H1 (cell line): ENCODE measurements around the gene FLCN. TPM values are rescaled to one million over a fixed set of nuclear protein-coding genes. Genes with fewer than 3 reads are reported as not detected.
A peak's percentile ranks its signal among the peaks of the same experiment; 100 is the strongest.

Experiments
- CTCF ChIA-PET: fragments of 300-600 bp; sonication (Branson Sonifier 250); formaldehyde crosslinking; loops from one replicate; lab custom pipeline; 2021; ENCODE audit not compliant: partially characterized antibody; lab: Charles Lee
- POLR2A ChIA-PET: fragments of 300-600 bp; sonication (Branson Sonifier 250); formaldehyde crosslinking; loops from one replicate; lab custom pipeline; 2021; ENCODE audit warnings: inconsistent platforms; ENCODE audit not compliant: partially characterized antibody; lab: Charles Lee
- DNase-seq, 2 experiments: peaks; one replicate each; pipeline versions ENCODE4 v3.0.0 to v3.0.0-alpha.2; 2010 to 2022; ENCODE audit warnings: low spot score in 2 of 2, low read depth in 1 of 2, mixed read lengths in 1 of 2
- FAIRE-seq: peaks from 2 replicates; lab custom pipeline; 2011; peaks lifted over from hg19 to GRCh38; lab: Jason Lieb, UNC
- H2AFZ ChIP-seq: 2 replicates; pipeline ENCODE4 v1.8.1; 2012; ENCODE audit warnings: low read length, inconsistent platforms
- H2AK5ac ChIP-seq: 2 replicates; pipeline ENCODE4 v1.6.1; 2013; ENCODE audit warnings: low read depth, low read length
- H2BK120ac ChIP-seq: replicated peaks from 2 replicates; pipeline ENCODE3; 2013; ENCODE audit warnings: low read depth, low read length, inconsistent platforms
- H2BK12ac ChIP-seq: 2 replicates; pipeline ENCODE4 v1.6.1; 2013; ENCODE audit warnings: low read depth, low read length
- H2BK15ac ChIP-seq: 2 replicates; pipeline ENCODE4 v1.6.1; 2013; ENCODE audit warnings: low read length
- H2BK20ac ChIP-seq: 2 replicates; pipeline ENCODE4 v1.6.1; 2013; ENCODE audit warnings: low read length
- H2BK5ac ChIP-seq: 2 replicates; pipeline ENCODE4 v1.6.1; 2013; ENCODE audit warnings: low read depth, low read length
- H3K14ac ChIP-seq: 2 replicates; pipeline ENCODE4 v1.6.1; 2013; ENCODE audit warnings: inconsistent platforms; ENCODE audit not compliant: insufficient read length
- H3K18ac ChIP-seq: 2 replicates; pipeline ENCODE4 v1.6.1; 2013; ENCODE audit warnings: low read length; ENCODE audit errors: extremely low read depth
- H3K23ac ChIP-seq: 2 replicates; pipeline ENCODE4 v1.6.1; 2013; ENCODE audit warnings: inconsistent platforms; ENCODE audit not compliant: insufficient read length
- H3K23me2 ChIP-seq: 2 replicates; pipeline ENCODE4 v1.6.1; 2013; ENCODE audit warnings: low read depth, low read length
- H3K27ac ChIP-seq: 2 replicates; pipeline ENCODE4 v1.6.1; 2011; ENCODE audit warnings: low read depth, low read length, inconsistent platforms
- H3K27me3 ChIP-seq, 4 experiments: replicated peaks in 1 of 4; 1 replicate in 1 of 4; 2 replicates in 3 of 4; pipeline versions ENCODE4 v1.6.1 to v1.8.1; 2011 to 2013; ENCODE audit warnings: low read length in 3 of 4, mild to moderate bottlenecking in 3 of 4, inconsistent platforms in 2 of 4, mixed read lengths in 2 of 4, moderate library complexity in 1 of 4; ENCODE audit not compliant: control insufficient read depth in 3 of 4, insufficient read depth in 3 of 4; ENCODE audit errors: extremely low read depth in 1 of 4
- H3K36me3 ChIP-seq, 4 experiments: 2 replicates each; pipeline versions ENCODE4 v1.6.1 to v1.8.1; 2011 to 2013; ENCODE audit warnings: mild to moderate bottlenecking in 4 of 4, low read length in 3 of 4, moderate library complexity in 2 of 4, control low read depth in 1 of 4, inconsistent platforms in 1 of 4; ENCODE audit not compliant: insufficient read depth in 4 of 4, control insufficient read depth in 2 of 4
- H3K4ac ChIP-seq: replicated peaks from 2 replicates; pipeline ENCODE3; 2013; ENCODE audit warnings: low read length, low read depth, mixed read lengths, inconsistent platforms; ENCODE audit not compliant: insufficient read length
- H3K4me1 ChIP-seq, 4 experiments: replicated peaks in 1 of 4; 1 replicate in 1 of 4; 2 replicates in 3 of 4; pipeline versions ENCODE4 v1.6.1 to v1.8.1; 2011 to 2013; ENCODE audit warnings: low read length in 3 of 4, inconsistent platforms in 2 of 4, mixed read lengths in 1 of 4; ENCODE audit not compliant: insufficient read depth in 4 of 4, control insufficient read depth in 3 of 4
- H3K4me2 ChIP-seq, 2 experiments: 2 replicates each; pipeline versions ENCODE4 v1.6.1 to v1.8.1; 2011 to 2013; ENCODE audit warnings: low read depth in 2 of 2, low read length in 2 of 2, control low read depth in 1 of 2, inconsistent platforms in 1 of 2, mild to moderate bottlenecking in 1 of 2; ENCODE audit not compliant: insufficient read depth in 1 of 2
- H3K4me3 ChIP-seq, 4 experiments: fragments of 200-600, 300-600 bp in 1 of 4; sonication (generic), shearing (Covaris generic), sonication (Bioruptor Twin) in 1 of 4; 2 replicates each; pipeline versions ENCODE4 v1.5.1 to v1.8.1; 2011 to 2016; ENCODE audit warnings: low read length in 4 of 4, low read depth in 3 of 4, control low read depth in 2 of 4, inconsistent platforms in 2 of 4, mild to moderate bottlenecking in 2 of 4, mixed read lengths in 1 of 4, moderate library complexity in 1 of 4; ENCODE audit not compliant: insufficient read depth in 2 of 4; ENCODE audit errors: extremely low read depth in 1 of 4
- H3K56ac ChIP-seq: replicated peaks from 2 replicates; pipeline ENCODE3; 2013; ENCODE audit warnings: low read depth, mild to moderate bottlenecking, mixed read lengths, low read length, inconsistent platforms; ENCODE audit not compliant: insufficient read length
- H3K79me1 ChIP-seq: 2 replicates; pipeline ENCODE4 v1.6.1; 2013; ENCODE audit warnings: low read depth, low read length, control low read depth
- H3K79me2 ChIP-seq, 2 experiments: 2 replicates each; pipeline versions ENCODE4 v1.6.1 to v1.8.1; 2012 to 2013; ENCODE audit warnings: low read length in 2 of 2, mild to moderate bottlenecking in 2 of 2, inconsistent platforms in 1 of 2; ENCODE audit not compliant: insufficient read depth in 2 of 2, control insufficient read depth in 1 of 2
- H3K9ac ChIP-seq, 4 experiments: replicated peaks in 1 of 4; 1 replicate in 1 of 4; 2 replicates in 3 of 4; pipeline versions ENCODE4 v1.6.1 to v1.8.1; 2011 to 2013; ENCODE audit warnings: low read depth in 3 of 4, low read length in 3 of 4, control low read depth in 2 of 4, mild to moderate bottlenecking in 2 of 4, moderate library complexity in 2 of 4, inconsistent platforms in 1 of 4; ENCODE audit errors: extremely low read depth in 1 of 4
- H3K9me3 ChIP-seq, 2 experiments: 2 replicates each; pipeline versions ENCODE4 v1.6.1 to v1.8.1; 2012 to 2013; ENCODE audit warnings: mild to moderate bottlenecking in 2 of 2, moderate library complexity in 2 of 2, control low read depth in 1 of 2, inconsistent platforms in 1 of 2, low read depth in 1 of 2, low read length in 1 of 2, mixed read lengths in 1 of 2; ENCODE audit not compliant: insufficient read depth in 2 of 2
- H4K20me1 ChIP-seq, 2 experiments: replicated peaks in 1 of 2; 2 replicates each; pipeline versions ENCODE3 to v1.8.1; 2011 to 2013; ENCODE audit warnings: inconsistent platforms in 2 of 2, low read length in 2 of 2, mild to moderate bottlenecking in 1 of 2; ENCODE audit not compliant: insufficient read depth in 2 of 2, control insufficient read depth in 1 of 2
- H4K5ac ChIP-seq: 2 replicates; pipeline ENCODE4 v1.6.1; 2013; ENCODE audit warnings: low read length, low read depth, mixed read lengths, inconsistent platforms; ENCODE audit not compliant: insufficient read length
- H4K8ac ChIP-seq: 2 replicates; pipeline ENCODE4 v1.8.0; 2013; ENCODE audit warnings: mild to moderate bottlenecking, moderate library complexity, low read length, inconsistent platforms; ENCODE audit not compliant: insufficient read depth; ENCODE audit errors: extremely low read depth
- H4K91ac ChIP-seq: replicated peaks from 2 replicates; pipeline ENCODE3; 2013; ENCODE audit warnings: low read length, mixed read lengths, inconsistent platforms; ENCODE audit not compliant: insufficient read length
- BCL11A ChIP-seq, 2 experiments: IDR thresholded peaks; one replicate each; pipeline ENCODE4 v1.6.1; 2011; ENCODE audit warnings: low read depth in 2 of 2, low read length in 2 of 2, mild to moderate bottlenecking in 2 of 2
- CHD2 ChIP-seq: IDR thresholded peaks from 2 replicates; pipeline ENCODE4 v1.6.1; 2012; ENCODE audit warnings: low read length, improper control_type of control experiment
- GABPA ChIP-seq: IDR thresholded peaks from 2 replicates; pipeline ENCODE4 v1.6.1; 2011; ENCODE audit warnings: mild to moderate bottlenecking, low read length, moderate library complexity, borderline replicate concordance; ENCODE audit not compliant: insufficient read depth
- GTF2F1 ChIP-seq: IDR thresholded peaks from 2 replicates; pipeline ENCODE4 v1.6.1; 2012; ENCODE audit warnings: low read depth, low read length, improper control_type of control experiment, borderline replicate concordance
- JUND ChIP-seq: IDR thresholded peaks from 2 replicates; pipeline ENCODE4 v1.6.1; 2011; ENCODE audit warnings: mild to moderate bottlenecking, improper control_type of control experiment, low read length
- KDM1A ChIP-seq: fragments of 200-600, 300-600 bp; sonication (generic); IDR thresholded peaks from 2 replicates; pipeline ENCODE4 v1.7.1; 2016; ENCODE audit warnings: mild to moderate bottlenecking, low read length, borderline replicate concordance
- KDM4A ChIP-seq: IDR thresholded peaks from one replicate; pipeline ENCODE4 v1.7.1; 2012; ENCODE audit warnings: low read depth, mild to moderate bottlenecking, moderate library complexity, low read length, inconsistent platforms; ENCODE audit not compliant: severe bottlenecking
- MAFK ChIP-seq: IDR thresholded peaks from 2 replicates; pipeline ENCODE4 v1.6.1; 2012; ENCODE audit warnings: low read depth, mild to moderate bottlenecking, improper control_type of control experiment, low read length
- POLR2A ChIP-seq, 2 experiments: IDR thresholded peaks; 1 replicate in 1 of 2; 2 replicates in 1 of 2; pipeline ENCODE4 v1.6.1; 2011; ENCODE audit warnings: low read depth in 2 of 2, low read length in 2 of 2, mild to moderate bottlenecking in 2 of 2; ENCODE audit errors: control extremely low read depth in 1 of 2
- RAD21 ChIP-seq, 2 experiments: IDR thresholded peaks in 1 of 2; conservative IDR thresholded peaks in 1 of 2; 2 replicates each; pipeline ENCODE4 v1.6.1; 2011; ENCODE audit warnings: low read depth in 2 of 2, low read length in 2 of 2, improper control_type of control experiment in 1 of 2, inconsistent platforms in 1 of 2, mild to moderate bottlenecking in 1 of 2, moderate library complexity in 1 of 2
- RFX5 ChIP-seq: IDR thresholded peaks from 2 replicates; pipeline ENCODE4 v1.6.1; 2011; ENCODE audit warnings: low read depth, low read length, improper control_type of control experiment, borderline replicate concordance
- TAF7 ChIP-seq: optimal IDR thresholded peaks from 2 replicates; pipeline ENCODE3; 2011; ENCODE audit warnings: low read depth, mild to moderate bottlenecking, inconsistent platforms, low read length, moderate library complexity, borderline replicate concordance
- TBP ChIP-seq: IDR thresholded peaks from 2 replicates; pipeline ENCODE4 v1.6.1; 2011; ENCODE audit warnings: low read depth, low read length, improper control_type of control experiment
- YY1 ChIP-seq: IDR thresholded peaks from 2 replicates; pipeline ENCODE4 v1.6.1; 2011; ENCODE audit warnings: low read depth, mild to moderate bottlenecking, low read length
- WGBS, 2 experiments: shearing (Covaris generic) in 1 of 2; methylation state at CpG; one replicate each; pipeline versions ENCODE4 v1.1.6 to v1.1.7; 2013 to 2015; ENCODE audit warnings: low lambda C conversion rate in 2 of 2, mixed read lengths in 2 of 2, inconsistent platforms in 1 of 2, low coverage in 1 of 2, missing lambda C conversion rate in 1 of 2; ENCODE audit not compliant: insufficient replicate concordance in 2 of 2, insufficient coverage in 1 of 2, insufficient read length in 1 of 2; ENCODE audit errors: extremely low coverage in 1 of 2, missing lambda C conversion rate in 1 of 2; 5-methylcytosine and 5-hydroxymethylcytosine counted together
- polyA plus RNA-seq, 7 experiments: library from polyadenylated mRNA; depleted of rRNA in 3 of 7; stranded (reverse) in 5 of 7; unstranded in 2 of 7; fragments of >200 nt in 5 of 7; fragments of 200-250 nt in 2 of 7; gene quantifications; 1 replicate in 5 of 7; 2 replicates in 1 of 7; 4 replicates in 1 of 7; pipeline versions ENCODE4 v1.2.1 to v1.2.3, GENCODE V29; 2011 to 2013; ENCODE audit warnings: missing spikeins in 2 of 7, mixed read lengths in 2 of 7
- total RNA-seq: library from RNA; stranded (reverse); fragmentation: NEBNext Ultra II Directional; extraction: Animal tissue kit (Norgen Biotek cat#: 25700); gene quantifications from 2 replicates; pipeline ENCODE4 v1.2.1, GENCODE V29; 2021

Gene FLCN
- total and polyA plus RNA-seq, 2 of the 8 experiments (the other 6 are each of a cell fraction or from before 2014, with no cell fraction given), result 15.6 to 34.6 TPM

DNA sequence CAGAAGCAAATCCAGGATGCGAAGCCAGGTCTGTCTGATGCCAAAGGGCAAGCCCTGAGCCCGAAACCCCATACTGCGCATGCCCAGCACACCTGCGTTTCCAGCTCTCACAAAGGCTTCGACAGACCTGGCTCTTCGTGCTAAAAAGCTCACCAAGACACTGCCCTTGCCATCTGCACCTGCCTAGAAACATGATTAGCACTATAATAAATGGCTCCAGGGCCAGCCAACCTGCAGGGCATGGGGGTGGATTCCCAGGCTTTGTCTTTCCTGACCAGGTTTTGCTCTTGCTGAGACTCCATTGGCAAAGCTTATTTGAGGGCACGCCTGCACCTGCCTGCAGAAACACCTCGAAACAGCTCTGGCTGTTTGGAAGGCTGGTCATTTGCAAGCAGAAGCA, 16.4 kb downstream of the FLCN start:
- Histone ChIP-seq H3K23ac (no peak overlapping the region), H3K27ac (peak overlapping the region; percentile 38; the same call in 1 of the 2 replicates), H3K36me3 (peaks cover 17 to 89% (median 62%) of the 10 kb centered on the region in 4 experiments; a peak in 7 of 8 replicates), H3K4me3 (no peak overlapping the region), H4K5ac (no peak overlapping the region), H3K9ac (no peak overlapping the region), H3K9me3 (no peaks in the 10 kb centered on the region), H2BK12ac (no peak overlapping the region), H3K79me1 (no peaks in the 10 kb centered on the region; the same call in 1 of the 2 replicates), H2BK120ac (no peak overlapping the region), H3K27me3 (no peaks in the 10 kb centered on the region; a peak in 1 of 7 replicates), H2BK5ac (no peak overlapping the region), H3K79me2 (no peaks in the 10 kb centered on the region; a peak in 1 of 4 replicates), H2BK15ac (no peak overlapping the region), H4K8ac (no peak overlapping the region), H3K18ac (no peak overlapping the region), H2BK20ac (no peak overlapping the region), H3K4me2 (no peak overlapping the region), H3K23me2 (no peaks in the 10 kb centered on the region), H3K56ac (no peak overlapping the region), H3K4me1 (no peaks in the 10 kb centered on the region; a peak in 1 of 7 replicates), H2AK5ac (no peak overlapping the region), H3K14ac (no peak overlapping the region), H3K4ac (no peak overlapping the region), H4K91ac (no peak overlapping the region), H4K20me1 (peaks cover 6 to 9% of the 10 kb centered on the region in 2 experiments), H2AFZ (no peak overlapping the region)
- CTCF ChIA-PET, result interaction anchor here (0.8 to 1.5 kb wide), 4 partner anchors 9 to 79 kb away, joined by 3 to 5 read pairs (median 4); no protein-coding TSS in a partner anchor
- WGBS, 2 experiments, result 82% methylated on average over 8 of the region's 8 CpGs; no CpG with 5 or more reads in 1 of the 2 experiments
- POLR2A ChIA-PET, result interaction anchor here (1.2 to 3.1 kb wide), 2 partner anchors 11 to 60 kb away, joined by 3 to 12 read pairs; no protein-coding TSS in a partner anchor
- FAIRE-seq (no peak), DNase-seq (no peak)
- no peak for TF ChIP-seq TBP
- TF ChIP-seq KDM1A, result no peak
- TF ChIP-seq RFX5, result no peak
- TF ChIP-seq KDM4A, result no peak
- no peak for TF ChIP-seq MAFK
- TF ChIP-seq JUND, result no peak
- TF ChIP-seq YY1, result no peak
- TF ChIP-seq BCL11A (IDR thresholded peaks at IDR 0.05; ENCODE audit: low read depth in 2 of 2, low read length in 2 of 2), result no peak
- no peak for TF ChIP-seq TAF7
- no peak for TF ChIP-seq GTF2F1
- TF ChIP-seq RAD21 (IDR thresholded peaks at IDR 0.05 in 1 of 2, conservative IDR thresholded peaks at IDR 0.05 in 1 of 2; ENCODE audit: low read depth in 2 of 2, low read length in 2 of 2), result no peak
- TF ChIP-seq GABPA, result no peak
- no peak for TF ChIP-seq CHD2
- no peak for TF ChIP-seq POLR2A (IDR thresholded peaks at IDR 0.05; ENCODE audit: control extremely low read depth in 1 of 2, low read depth in 2 of 2, low read length in 2 of 2)
